NT2/D1 (cell line): Measurements from ENCODE around the gene SIGLEC11.
A peak's percentile ranks its signal among the peaks of the same experiment; 100 is the strongest.

Experiments used
- DNase-seq: peaks from one replicate; pipeline ENCODE4 v3.0.0-alpha.2; 2011; ENCODE audit warnings: low read depth, low spot score
- H3K27me3 ChIP-seq: 2 replicates; pipeline ENCODE4 v1.6.0; 2011; ENCODE audit warnings: mild to moderate bottlenecking; ENCODE audit not compliant: insufficient read length, insufficient read depth
- H3K36me3 ChIP-seq: 2 replicates; pipeline ENCODE4 v1.6.1; 2011; ENCODE audit warnings: mild to moderate bottlenecking, low read length, mixed read lengths; ENCODE audit not compliant: insufficient read depth, insufficient read length
- H3K4me1 ChIP-seq: 2 replicates; pipeline ENCODE4 v1.5.1; 2011; ENCODE audit not compliant: insufficient read depth, insufficient read length
- H3K4me3 ChIP-seq: 2 replicates; pipeline ENCODE4 v1.5.1; 2011; ENCODE audit warnings: low read depth; ENCODE audit not compliant: insufficient read length
- H3K9ac ChIP-seq: 2 replicates; pipeline ENCODE4 v1.6.0; 2011; ENCODE audit warnings: low read depth; ENCODE audit not compliant: insufficient read length
- H3K9me3 ChIP-seq: 2 replicates; pipeline ENCODE4 v1.5.1; 2011; ENCODE audit warnings: mild to moderate bottlenecking, low read length; ENCODE audit not compliant: insufficient read depth
- SUZ12 ChIP-seq: IDR thresholded peaks from 2 replicates; pipeline ENCODE4 v1.6.1; 2011; ENCODE audit not compliant: insufficient read length, insufficient read depth; ENCODE audit errors: extremely low read depth
- YY1 ChIP-seq: IDR thresholded peaks from 2 replicates; pipeline ENCODE4 v1.6.1; 2011; ENCODE audit not compliant: insufficient read length, insufficient read depth
- ZNF274 ChIP-seq: IDR thresholded peaks from 2 replicates; pipeline ENCODE4 v1.6.1; 2011; ENCODE audit warnings: mild to moderate bottlenecking, low read depth, low read length

SIGLEC11 gene

GRCh38 chr19:49916839-49917733 lies 43.9 kb downstream of the SIGLEC11 start:
- peaks cover 17% of the 10 kb centered on the region for H3K4me1 ChIP-seq
- TF ChIP-seq YY1: no peak
- no peak for TF ChIP-seq ZNF274
- no peak for TF ChIP-seq SUZ12
- H3K36me3 ChIP-seq: peaks cover 84% of the 10 kb centered on the region
- H3K4me3 ChIP-seq: no peak overlapping the region
- no peaks in the 10 kb centered on the region for H3K9me3 ChIP-seq
- peak overlapping the region; percentile 8 for H3K9ac ChIP-seq
- no peak for DNase-seq
- no peaks in the 10 kb centered on the region for H3K27me3 ChIP-seq

GRCh38 chr19:49915271-49915670 lies 45.7 kb downstream of the SIGLEC11 start:
- H3K4me1 ChIP-seq: peaks cover 5% of the 10 kb centered on the region
- H3K36me3 ChIP-seq: peaks cover 80% of the 10 kb centered on the region
- H3K27me3 ChIP-seq: no peaks in the 10 kb centered on the region
- H3K4me3 ChIP-seq: no peak overlapping the region
- no peaks in the 10 kb centered on the region for H3K9me3 ChIP-seq
- TF ChIP-seq SUZ12 (no peak), YY1 (no peak), ZNF274 (no peak)
- DNase-seq: no peak
- no peak overlapping the region for H3K9ac ChIP-seq

- no peak overlapping the region for H3K9ac ChIP-seq
- no peaks in the 10 kb centered on the region for H3K27me3 ChIP-seq
- no peak for DNase-seq
- peaks cover 6% of the 10 kb centered on the region for H3K4me1 ChIP-seq
- H3K36me3 ChIP-seq: peaks cover 86% of the 10 kb centered on the region
- H3K9me3 ChIP-seq: no peaks in the 10 kb centered on the region
- TF ChIP-seq SUZ12: no peak
- TF ChIP-seq YY1: no peak
- TF ChIP-seq ZNF274: no peak
- H3K4me3 ChIP-seq: no peak overlapping the region
Measured at GRCh38 chr19:49913720-49914119, 47.3 kb downstream of the SIGLEC11 start.

- Histone ChIP-seq H3K27me3 (no peaks in the 10 kb centered on the region), H3K9ac (no peak overlapping the region), H3K36me3 (peaks cover 87% of the 10 kb centered on the region), H3K9me3 (no peaks in the 10 kb centered on the region), H3K4me1 (peaks cover 9% of the 10 kb centered on the region), H3K4me3 (no peak overlapping the region)
- TF ChIP-seq YY1 (no peak), ZNF274 (no peak)
- no peak for DNase-seq
Measured at GRCh38 chr19:49912965-49913685, 47.8 kb downstream of the SIGLEC11 start.

- H3K9ac ChIP-seq: no peak overlapping the region
- no peak for DNase-seq
- peaks cover 17% of the 10 kb centered on the region for H3K4me1 ChIP-seq
- no peaks in the 10 kb centered on the region for H3K9me3 ChIP-seq
- no peak overlapping the region for H3K4me3 ChIP-seq
- TF ChIP-seq SUZ12 (no peak), YY1 (no peak), ZNF274 (no peak)
- H3K36me3 ChIP-seq: peaks cover 88% of the 10 kb centered on the region
- H3K27me3 ChIP-seq: no peaks in the 10 kb centered on the region
Measured at GRCh38 chr19:49911381-49912145, 49.4 kb downstream of the SIGLEC11 start.

GRCh38 chr19:49910179-49910578 lies 50.8 kb downstream of the SIGLEC11 start:
- Histone ChIP-seq H3K27me3 (no peaks in the 10 kb centered on the region), H3K9ac (no peak overlapping the region)
- DNase-seq: no peak

More at GRCh38 chr19:49910179-49910578, 50.8 kb downstream of the SIGLEC11 start:
- Histone ChIP-seq H3K4me1 (peaks cover 17% of the 10 kb centered on the region), H3K9me3 (no peaks in the 10 kb centered on the region), H3K36me3 (peaks cover 80% of the 10 kb centered on the region), H3K4me3 (no peak overlapping the region)
- TF ChIP-seq YY1 (no peak), SUZ12 (no peak), ZNF274 (no peak)
